ENCODE results near the gene ECE1. TPM values are rescaled to one million over a fixed set of nuclear protein-coding genes. Genes with fewer than 3 reads are reported as not detected.
"Not testable (repeated sequence)": the region's sequence is repeated elsewhere in the genome, so short reads cannot be mapped to it uniquely, and the experiment has no call there.

Gene ECE1
- polyA plus RNA-seq, 1 donor from 2014 or later, result 58.6 TPM

GRCh38 chr1:21295002-21295401, 4.7 kb upstream of the ECE1 start:
- Mint-ChIP-seq H3K4me3 (peak overlapping the region; percentile 83 to 97 (median 90)), H3K4me1 (peaks cover 42 to 62% (median 51%) of the 10 kb centered on the region in 3 donors), H3K9me3 (no peaks in the 10 kb centered on the region), H3K27me3 (no peaks in the 10 kb centered on the region), H3K36me3 (peaks cover 4% of the 10 kb centered on the region), H3K27ac (peak overlapping the region; percentile 95 to 99 (median 98))

GRCh38 chr1:21294266-21294989, 4.2 kb upstream of the ECE1 start:
- Mint-ChIP-seq H3K36me3 (peaks cover 4% of the 10 kb centered on the region), H3K27me3 (no peaks in the 10 kb centered on the region), H3K4me3 (peak overlapping the region; percentile 83 to 97 (median 90)), H3K27ac (peak overlapping the region; percentile 95 to 99 (median 98)), H3K9me3 (no peaks in the 10 kb centered on the region), H3K4me1 (peaks cover 36 to 58% (median 45%) of the 10 kb centered on the region in 3 donors)

GRCh38 chr1:21293537-21294265, 3.4 kb upstream of the ECE1 start:
- H3K27ac Mint-ChIP-seq, result peak overlapping the region; percentile 95 to 99 (median 98)
- H3K9me3 Mint-ChIP-seq, result no peaks in the 10 kb centered on the region
- H3K4me1 Mint-ChIP-seq, result peaks cover 31 to 58% (median 39%) of the 10 kb centered on the region in 3 donors
- peak overlapping the region; percentile 83 to 97 (median 90) for H3K4me3 Mint-ChIP-seq
- no peaks in the 10 kb centered on the region for H3K27me3 Mint-ChIP-seq
- peaks cover 4% of the 10 kb centered on the region for H3K36me3 Mint-ChIP-seq

GRCh38 chr1:21292984-21293536, 2.8 kb upstream of the ECE1 start:
- Mint-ChIP-seq H3K4me3 (peak overlapping the region; percentile 83 to 97 (median 90)), H3K9me3 (no peaks in the 10 kb centered on the region), H3K36me3 (peaks cover 4% of the 10 kb centered on the region), H3K4me1 (peaks cover 36 to 60% (median 45%) of the 10 kb centered on the region in 3 donors), H3K27ac (peak overlapping the region; percentile 95 to 99 (median 98)), H3K27me3 (no peaks in the 10 kb centered on the region)

GRCh38 chr1:21292503-21292983, 2.3 kb upstream of the ECE1 start:
- H3K9me3 Mint-ChIP-seq, result no peaks in the 10 kb centered on the region

GRCh38 chr1:21291964-21292363, 1.7 kb upstream of the ECE1 start:
- Mint-ChIP-seq H3K4me3 (peak overlapping the region; percentile 83 to 97 (median 86)), H3K4me1 (peaks cover 40 to 58% (median 45%) of the 10 kb centered on the region in 3 donors), H3K27me3 (no peaks in the 10 kb centered on the region), H3K9me3 (no peaks in the 10 kb centered on the region), H3K27ac (peak overlapping the region; percentile 95 to 99 (median 98)), H3K36me3 (peaks cover 4% of the 10 kb centered on the region)

More at GRCh38 chr1:21292503-21292983, 2.3 kb upstream of the ECE1 start:
- H3K4me1 Mint-ChIP-seq, result peaks cover 40 to 60% (median 48%) of the 10 kb centered on the region in 3 donors
- H3K36me3 Mint-ChIP-seq, result peaks cover 4% of the 10 kb centered on the region
- peak overlapping the region; percentile 95 to 99 (median 98) for H3K27ac Mint-ChIP-seq
- H3K27me3 Mint-ChIP-seq, result no peaks in the 10 kb centered on the region
- peak overlapping the region; percentile 83 to 97 (median 90) for H3K4me3 Mint-ChIP-seq

- Mint-ChIP-seq H3K9me3 (no peaks in the 10 kb centered on the region), H3K36me3 (peaks cover 4% of the 10 kb centered on the region), H3K27me3 (no peaks in the 10 kb centered on the region), H3K27ac (peak overlapping the region; percentile 95 to 99 (median 98)), H3K4me3 (peak overlapping the region; percentile 96 to 99 (median 98)), H3K4me1 (peaks cover 41 to 58% (median 42%) of the 10 kb centered on the region in 3 donors)
These were observed 921 bp upstream of the ECE1 start for GRCh38 chr1:21291184-21291583.

GRCh38 chr1:21290546-21290944, 282 bp upstream of the ECE1 start:
- no peaks in the 10 kb centered on the region for H3K9me3 Mint-ChIP-seq
- peak overlapping the region; percentile 96 to 99 (median 98) for H3K4me3 Mint-ChIP-seq
- peak overlapping the region; percentile 95 to 99 (median 98) for H3K27ac Mint-ChIP-seq
- H3K27me3 Mint-ChIP-seq, result no peaks in the 10 kb centered on the region
- peaks cover 4% of the 10 kb centered on the region for H3K36me3 Mint-ChIP-seq
- H3K4me1 Mint-ChIP-seq, result peaks cover 36 to 55% (median 40%) of the 10 kb centered on the region in 3 donors

GRCh38 chr1:21289127-21289526, 1.1 kb downstream of the ECE1 start:
- H3K4me1 Mint-ChIP-seq, result peaks cover 39 to 57% (median 46%) of the 10 kb centered on the region in 3 donors
- peaks cover 4% of the 10 kb centered on the region for H3K36me3 Mint-ChIP-seq
- H3K27ac Mint-ChIP-seq, result peak overlapping the region; percentile 88 to 97 (median 91)
- H3K4me3 Mint-ChIP-seq, result peak overlapping the region; percentile 79 to 97 (median 92)
- no peaks in the 10 kb centered on the region for H3K9me3 Mint-ChIP-seq
- no peaks in the 10 kb centered on the region for H3K27me3 Mint-ChIP-seq

GRCh38 chr1:21287905-21288514, 2.3 kb downstream of the ECE1 start:
- peaks cover 35 to 53% (median 42%) of the 10 kb centered on the region in 3 donors for H3K4me1 Mint-ChIP-seq
- peaks cover 4% of the 10 kb centered on the region for H3K36me3 Mint-ChIP-seq
- H3K4me3 Mint-ChIP-seq, result peak overlapping the region; percentile 79 to 97 (median 88)
- no peaks in the 10 kb centered on the region for H3K9me3 Mint-ChIP-seq
- H3K27me3 Mint-ChIP-seq, result no peaks in the 10 kb centered on the region
- H3K27ac Mint-ChIP-seq, result peak overlapping the region; percentile 83 to 97 (median 91)

- H3K9me3 Mint-ChIP-seq, H3K36me3 Mint-ChIP-seq, H3K27me3 Mint-ChIP-seq: not testable (repeated sequence)
- Mint-ChIP-seq H3K4me1 (peaks cover 27 to 45% (median 30%) of the 10 kb centered on the region in 3 donors), H3K27ac (peak overlapping the region in 2 of 3 donors; percentile 59 to 73), H3K4me3 (peak overlapping the region in 1 of 4 donors; percentile 57)
These were observed 4.9 kb downstream of the ECE1 start for GRCh38 chr1:21285386-21285785.

- H3K9me3 Mint-ChIP-seq, result no peaks in the 10 kb centered on the region
- H3K4me1 Mint-ChIP-seq, result peaks cover 30 to 49% (median 33%) of the 10 kb centered on the region in 3 donors
- H3K4me3 Mint-ChIP-seq, result peak overlapping the region in 2 of 4 donors; percentile 57
- peak overlapping the region in 2 of 3 donors; percentile 59 to 77 for H3K27ac Mint-ChIP-seq
- no peaks in the 10 kb centered on the region for H3K27me3 Mint-ChIP-seq
- H3K36me3 Mint-ChIP-seq, result peaks cover 2% of the 10 kb centered on the region
These were observed 5.2 kb downstream of the ECE1 start for GRCh38 chr1:21285055-21285372.

- Mint-ChIP-seq H3K4me3 (peak overlapping the region in 2 of 4 donors; percentile 57), H3K27ac (peak overlapping the region; percentile 34 to 77 (median 59)), H3K4me1 (peaks cover 33 to 53% (median 38%) of the 10 kb centered on the region in 3 donors), H3K9me3 (no peaks in the 10 kb centered on the region), H3K36me3 (peaks cover 2% of the 10 kb centered on the region), H3K27me3 (no peaks in the 10 kb centered on the region)
These were observed 5.8 kb downstream of the ECE1 start for GRCh38 chr1:21284206-21285054.

GRCh38 chr1:21283524-21283923, 6.7 kb downstream of the ECE1 start:
- Mint-ChIP-seq H3K4me1 (peaks cover 32 to 44% (median 37%) of the 10 kb centered on the region in 3 donors), H3K27ac (no peak overlapping the region)

More at GRCh38 chr1:21283524-21283923, 6.7 kb downstream of the ECE1 start:
- Mint-ChIP-seq H3K27me3 (no peaks in the 10 kb centered on the region), H3K36me3 (peaks cover 2% of the 10 kb centered on the region), H3K9me3 (no peaks in the 10 kb centered on the region), H3K4me3 (no peak overlapping the region)

All from IgD-negative memory B cell (primary cell).